ENCODE data around the gene OR3A2. TPM values are rescaled to one million over a fixed set of nuclear protein-coding genes. Genes with fewer than 3 reads are reported as not detected.
"Not testable (repeated sequence)": the region's sequence is repeated elsewhere in the genome, so short reads cannot be mapped to it uniquely, and the experiment has no call there.

Gene OR3A2
- total RNA-seq, 2 experiments from 2014 or later: 1.8 to 2.7 TPM

DNA sequence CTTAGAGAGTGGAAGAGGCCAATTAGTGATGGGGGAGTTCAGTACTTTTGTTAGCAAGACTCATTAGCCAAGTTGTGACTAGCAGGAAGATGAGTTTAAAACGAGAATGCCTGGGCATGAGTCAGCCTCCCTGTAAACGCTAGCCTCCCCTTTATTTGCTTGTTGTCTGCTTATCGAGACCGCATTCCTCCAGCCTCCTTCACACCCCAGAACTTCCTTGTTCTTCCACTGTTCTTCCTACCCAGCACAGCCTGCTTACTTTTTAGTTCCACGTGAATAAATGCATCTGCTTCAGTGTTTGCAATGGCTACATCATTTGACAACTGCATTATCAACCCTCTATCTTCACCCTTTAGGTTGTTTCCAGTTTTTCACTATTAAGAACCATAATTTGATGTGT is 67.8 kb downstream of the OR3A2 start:
- no peak overlapping the region for H3K4me3 Mint-ChIP-seq
- ChIA-PET POLR2A (no interaction called here), CTCF (no interaction called here)
- no peak for DNase-seq
- peaks cover 6% of the 10 kb centered on the region for H3K27me3 Mint-ChIP-seq
- TF ChIP-seq, protein P1, sequence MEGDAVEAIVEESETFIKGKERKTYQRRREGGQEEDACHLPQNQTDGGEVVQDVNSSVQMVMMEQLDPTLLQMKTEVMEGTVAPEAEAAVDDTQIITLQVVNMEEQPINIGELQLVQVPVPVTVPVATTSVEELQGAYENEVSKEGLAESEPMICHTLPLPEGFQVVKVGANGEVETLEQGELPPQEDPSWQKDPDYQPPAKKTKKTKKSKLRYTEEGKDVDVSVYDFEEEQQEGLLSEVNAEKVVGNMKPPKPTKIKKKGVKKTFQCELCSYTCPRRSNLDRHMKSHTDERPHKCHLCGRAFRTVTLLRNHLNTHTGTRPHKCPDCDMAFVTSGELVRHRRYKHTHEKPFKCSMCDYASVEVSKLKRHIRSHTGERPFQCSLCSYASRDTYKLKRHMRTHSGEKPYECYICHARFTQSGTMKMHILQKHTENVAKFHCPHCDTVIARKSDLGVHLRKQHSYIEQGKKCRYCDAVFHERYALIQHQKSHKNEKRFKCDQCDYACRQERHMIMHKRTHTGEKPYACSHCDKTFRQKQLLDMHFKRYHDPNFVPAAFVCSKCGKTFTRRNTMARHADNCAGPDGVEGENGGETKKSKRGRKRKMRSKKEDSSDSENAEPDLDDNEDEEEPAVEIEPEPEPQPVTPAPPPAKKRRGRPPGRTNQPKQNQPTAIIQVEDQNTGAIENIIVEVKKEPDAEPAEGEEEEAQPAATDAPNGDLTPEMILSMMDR (IDR thresholded peaks at IDR 0.05): no peak
- H3K4me1 Mint-ChIP-seq (ENCODE audit: low read depth): no peaks in the 10 kb centered on the region
- no peaks in the 10 kb centered on the region for H3K36me3 Mint-ChIP-seq (ENCODE audit: low read depth)
- no peak for ATAC-seq
- intact Hi-C loops (cut with micrococcal nuclease): no loop called here
- H3K9me3 Mint-ChIP-seq: no peaks in the 10 kb centered on the region
- no peak overlapping the region for H3K27ac Mint-ChIP-seq

DNA sequence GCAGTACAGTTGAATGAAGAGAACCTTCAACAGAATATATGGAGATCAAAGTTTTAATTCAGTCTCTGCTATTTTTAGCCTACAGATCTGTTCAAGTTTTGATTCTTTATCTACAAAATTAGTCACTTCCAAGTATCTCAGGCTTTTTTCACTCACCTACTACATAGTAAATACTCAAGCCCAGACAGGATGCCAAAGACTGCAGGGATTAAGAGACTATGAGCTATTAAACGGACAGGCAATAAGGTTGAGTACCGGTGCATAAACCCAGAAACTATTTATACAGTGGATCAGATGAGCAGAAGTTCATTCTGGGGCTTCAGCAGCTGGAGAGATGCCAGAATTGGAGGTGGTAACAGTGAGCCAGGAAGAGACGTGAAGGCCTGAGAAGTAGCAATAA is 69.3 kb downstream of the OR3A2 start:
- intact Hi-C loops (cut with micrococcal nuclease): no loop called here
- Mint-ChIP-seq H3K27ac (no peak overlapping the region), H3K27me3 (peaks cover 2% of the 10 kb centered on the region), H3K4me1 (ENCODE audit: low read depth) (no peaks in the 10 kb centered on the region), H3K9me3 (no peaks in the 10 kb centered on the region), H3K4me3 (no peak overlapping the region), H3K36me3 (ENCODE audit: low read depth) (no peaks in the 10 kb centered on the region)
- TF ChIP-seq, protein P1 (IDR thresholded peaks at IDR 0.05): no peak
- ChIA-PET CTCF (no interaction called here), POLR2A (no interaction called here)
- no peak for DNase-seq
- ATAC-seq: no peak

DNA sequence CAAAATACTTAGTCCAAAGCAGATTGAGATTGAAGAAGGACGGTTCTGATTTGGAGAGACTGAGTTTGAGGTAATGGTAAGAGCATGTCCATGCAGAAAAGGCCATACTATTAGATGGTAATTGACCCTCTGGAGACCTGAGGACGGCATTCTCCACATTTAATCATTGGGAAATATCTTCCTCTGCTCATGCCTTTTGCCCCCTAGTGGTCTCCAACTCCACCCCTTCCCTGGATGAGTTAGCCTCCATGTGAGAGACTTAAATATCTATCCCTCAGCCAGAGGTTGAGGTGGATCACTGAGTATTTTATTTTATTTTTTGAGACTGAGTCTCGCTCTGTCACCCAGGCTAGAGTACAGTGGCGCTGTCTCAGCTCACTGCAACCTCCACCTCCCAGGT is 77.5 kb downstream of the OR3A2 start:
- DNase-seq (no peak), ATAC-seq (no peak)
- H3K27ac Mint-ChIP-seq: no peak overlapping the region
- peaks cover 2% of the 10 kb centered on the region for H3K27me3 Mint-ChIP-seq
- intact Hi-C loops (cut with micrococcal nuclease): no loop called here
- H3K36me3 Mint-ChIP-seq (ENCODE audit: low read depth): no peaks in the 10 kb centered on the region
- ChIA-PET CTCF (no interaction called here), POLR2A (no interaction called here)
- H3K9me3 Mint-ChIP-seq: no peaks in the 10 kb centered on the region
- H3K4me1 Mint-ChIP-seq (ENCODE audit: low read depth): no peaks in the 10 kb centered on the region
- H3K4me3 Mint-ChIP-seq: no peak overlapping the region
- TF ChIP-seq, protein P1 (IDR thresholded peaks at IDR 0.05): no peak

DNA sequence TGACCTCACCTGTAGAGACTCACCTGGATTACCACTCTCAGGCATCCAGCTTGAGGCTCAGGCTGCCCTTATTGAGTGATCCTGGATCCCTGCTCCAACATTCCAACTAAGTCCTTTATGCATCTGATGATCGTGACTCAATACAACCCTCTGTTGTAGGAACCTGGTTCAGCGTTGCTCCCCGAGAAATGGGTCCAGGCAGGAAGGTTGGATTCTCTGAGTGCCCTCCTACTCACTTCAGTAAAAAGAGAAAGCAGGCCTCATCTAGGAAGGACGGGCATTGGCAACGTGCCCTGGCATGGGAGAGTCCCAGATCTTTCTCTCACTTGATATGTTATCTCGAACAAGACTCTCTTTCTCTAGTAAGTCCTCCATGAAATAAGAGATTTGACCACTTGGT is 87.8 kb downstream of the OR3A2 start, which contains the start of gene OR3A1:
OR3A1 (minus strand) TSS at position 101 of the 400 bp plus-strand sequence. CDS start 5,778 bp downstream, outside the sequence.
- no peaks in the 10 kb centered on the region for H3K36me3 Mint-ChIP-seq (ENCODE audit: low read depth)
- DNase-seq (no peak), ATAC-seq (no peak)
- H3K4me3 Mint-ChIP-seq: no peak within 1 kb of the TSS
- intact Hi-C loops (cut with micrococcal nuclease): no loop called here
- peaks cover 9% of the 10 kb centered on the region for H3K27me3 Mint-ChIP-seq
- no peaks in the 10 kb centered on the region for H3K4me1 Mint-ChIP-seq (ENCODE audit: low read depth)
- H3K27ac Mint-ChIP-seq: no peak within 1 kb of the TSS
- H3K9me3 Mint-ChIP-seq: no peaks in the 10 kb centered on the region
- TF ChIP-seq, protein P1 (IDR thresholded peaks at IDR 0.05): no peak
- CTCF ChIA-PET: no interaction called here
- POLR2A ChIA-PET: no interaction called here

DNA sequence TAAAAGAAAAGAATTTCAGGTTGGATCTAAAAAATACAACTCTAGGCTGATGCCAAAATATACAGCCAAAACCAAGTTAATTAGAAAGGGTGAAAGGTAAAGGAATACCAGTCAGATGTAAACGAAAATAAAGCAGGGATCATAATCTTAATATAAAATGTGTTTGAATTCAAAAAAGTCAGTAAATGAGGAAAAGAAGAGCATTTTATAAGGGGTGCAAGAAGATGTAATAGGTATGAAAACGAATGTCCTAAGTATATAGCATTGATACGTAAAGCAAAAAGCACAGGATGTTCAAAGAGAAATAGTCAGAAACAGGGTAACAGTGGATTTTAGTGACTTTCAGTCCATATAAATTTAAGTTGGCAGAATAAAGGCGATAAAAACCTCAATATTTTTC is 90.5 kb downstream of the OR3A2 start:
- ATAC-seq (no peak), DNase-seq (no peak)
- H3K36me3 Mint-ChIP-seq (ENCODE audit: low read depth): no peaks in the 10 kb centered on the region
- no peaks in the 10 kb centered on the region for H3K4me1 Mint-ChIP-seq (ENCODE audit: low read depth)
- H3K27ac Mint-ChIP-seq: no peak overlapping the region
- H3K4me3 Mint-ChIP-seq: no peak overlapping the region
- TF ChIP-seq, protein P1 (IDR thresholded peaks at IDR 0.05): no peak
- H3K9me3 Mint-ChIP-seq: no peaks in the 10 kb centered on the region
- intact Hi-C loops (cut with micrococcal nuclease): no loop called here
- CTCF ChIA-PET: no interaction called here
- POLR2A ChIA-PET: no interaction called here
- peaks cover 11% of the 10 kb centered on the region for H3K27me3 Mint-ChIP-seq

DNA sequence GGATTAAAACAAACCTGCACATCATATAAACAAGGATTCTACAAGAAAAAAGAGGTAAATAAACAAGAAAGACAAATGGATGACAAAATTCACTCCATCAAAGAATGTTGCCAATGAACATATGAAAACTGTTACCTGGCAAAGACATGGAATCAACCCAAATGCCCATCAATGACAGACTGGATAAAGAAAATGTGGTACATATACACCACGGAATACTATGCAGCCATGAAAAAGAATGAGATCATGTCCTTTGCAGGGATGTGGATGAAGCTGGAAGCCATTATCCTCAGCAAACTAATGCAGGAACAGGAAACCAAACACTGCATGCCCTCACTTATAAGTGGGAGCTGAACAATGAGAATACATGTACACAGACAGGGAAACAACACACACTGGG is 92.6 kb downstream of the OR3A2 start:
- CTCF ChIA-PET; H3K36me3 Mint-ChIP-seq (ENCODE audit: low read depth); H3K27ac Mint-ChIP-seq; ATAC-seq; H3K4me1 Mint-ChIP-seq (ENCODE audit: low read depth); intact Hi-C loops (cut with micrococcal nuclease); DNase-seq; H3K9me3 Mint-ChIP-seq; POLR2A ChIA-PET; H3K4me3 Mint-ChIP-seq: not testable (repeated sequence)
- peaks cover 24% of the 10 kb centered on the region for H3K27me3 Mint-ChIP-seq

All from activated CD8-positive, alpha-beta T cell treated with anti-CD3 and anti-CD28 coated beads for 36 hours (primary cell).